Aorta (tissue), 5 donors: ENCODE data around the gene RPS27A. TPM values are rescaled to one million over a fixed set of nuclear protein-coding genes. Genes with fewer than 3 reads are reported as not detected.
A peak's percentile ranks its signal among the peaks of the same experiment; 100 is the strongest.
"Not testable (repeated sequence)": the region's sequence is repeated elsewhere in the genome, so short reads cannot be mapped to it uniquely, and the experiment has no call there.

Experiments
- ATAC-seq: fragments of 200-7000 bp; cut with Tn5 transposase; one replicate; pipeline ENCODE4 v1.9.1; 2022; ENCODE audit warnings: moderate library complexity; ENCODE audit not compliant: low FRiP score
- DNase-seq, 2 donors: peaks; one replicate each; pipeline ENCODE4 v3.0.0-alpha.2; 2020
- H3K27ac ChIP-seq, 2 donors: one replicate each; pipeline ENCODE4 v1.5.1; 2013; ENCODE audit warnings: low read length in 2 of 2, mild to moderate bottlenecking in 2 of 2, moderate library complexity in 2 of 2, control low read depth in 1 of 2, inconsistent platforms in 1 of 2, low read depth in 1 of 2
- H3K27me3 ChIP-seq, 2 donors: one replicate each; pipeline ENCODE4 v1.6.1; 2013; ENCODE audit warnings: control low read depth in 1 of 2, low read length in 1 of 2, mild to moderate bottlenecking in 1 of 2, moderate library complexity in 1 of 2; ENCODE audit not compliant: insufficient read depth in 2 of 2, control insufficient read depth in 1 of 2
- H3K36me3 ChIP-seq, 2 donors: one replicate each; pipeline ENCODE4 v1.6.1; 2013; ENCODE audit warnings: control low read depth in 1 of 2, low read length in 1 of 2, mild to moderate bottlenecking in 1 of 2; ENCODE audit not compliant: insufficient read depth in 2 of 2, control insufficient read depth in 1 of 2
- H3K4me1 ChIP-seq, 2 donors: one replicate each; pipeline ENCODE4 v1.6.1; 2013; ENCODE audit warnings: low read length in 2 of 2, control low read depth in 1 of 2, mild to moderate bottlenecking in 1 of 2, moderate library complexity in 1 of 2; ENCODE audit not compliant: insufficient read depth in 2 of 2, control insufficient read depth in 1 of 2
- H3K4me3 ChIP-seq, 2 donors: one replicate each; pipeline ENCODE4 v1.5.1; 2013; ENCODE audit warnings: low read length in 2 of 2, control low read depth in 1 of 2, mild to moderate bottlenecking in 1 of 2
- H3K9me3 ChIP-seq: one replicate; pipeline ENCODE4 v1.6.1; 2013; ENCODE audit warnings: mild to moderate bottlenecking, low read length; ENCODE audit not compliant: control insufficient read depth
- WGBS, 2 donors: extraction: QIAGEN DNeasy Blood & Tissue Kit; methylation state at CpG; one replicate each; pipeline ENCODE4 v1.1.7; 2013; 5-methylcytosine and 5-hydroxymethylcytosine counted together
- intact Hi-C, 2 donors: fragments of 100-400 bp; cut with DNase I; formaldehyde crosslinking; loops; one replicate each; pipeline versions ENCODE4 v1.14.2 to v1.15.0; 2022
- long read RNA-seq, 2 donors: library from polyadenylated mRNA; unstranded; transcript quantifications; one replicate each; pipeline ENCODE4 v2.0.0, GENCODE V29; 2020 to 2021
- polyA plus RNA-seq, 2 donors: library from polyadenylated mRNA; stranded (reverse); fragments of 200-250 nt; gene quantifications; one replicate each; pipeline ENCODE4 v1.2.3, GENCODE V29; 2013
- total RNA-seq, 2 donors: library from RNA; stranded (reverse); fragmentation: NEBNext Ultra II Directional; extraction: Animal tissue kit (Norgen Biotek cat#: 25700); gene quantifications; one replicate each; pipeline ENCODE4 v1.2.1, GENCODE V29; 2021
- donor health status: healthy with polysubstance abuse.
- donor health status: Bipolar disorder and iron deficiency.
- donor health status: DM: no; HTN: no; CAD: no.
- donor health status: DM: no; HTN: no; CAD: no.
- donor health status: DM: yes; HTN: yes; CAD: no.

Gene RPS27A
- total RNA-seq (100 to 1,000 TPM; 752 to 754 TPM), polyA plus RNA-seq (1,000 to 10,000 TPM; 2,840 to 6,488 TPM)
- long read RNA-seq, donor 1, transcript RPS27A-203 (5 exons, 796 nt) = minor isoform, 32 of 328 reads
- long read RNA-seq, donor 1, transcript RPS27A-201 (6 exons, 1,071 nt) = major isoform, 279 of 328 reads
- long read RNA-seq, donor 1, partial matches to known transcripts = 2 of 328 reads
- long read RNA-seq, donor 1, other reads (novel, unspliced or antisense) = 13 of 328 reads
- long read RNA-seq, donor 2, transcript RPS27A-201 (6 exons, 1,071 nt) = major isoform, 186 of 200 reads
- long read RNA-seq, donor 2, transcript RPS27A-203 (5 exons, 796 nt) = minor isoform, 9 of 200 reads
- long read RNA-seq, donor 2, partial matches to known transcripts = 2 of 200 reads
- long read RNA-seq, donor 2, other reads (novel, unspliced or antisense) = 3 of 200 reads

- peak within 1 kb of the TSS; percentile 98 to 99 for H3K4me3 ChIP-seq
- DNase-seq = peak; percentile 94 to 98
- 0 to 1% methylated on average over 37 of the region's 37 CpGs for WGBS, 2 donors
Measured at GRCh38 chr2:55232084-55232862, at the start of gene RPS27A, which contains the start of gene CLHC1. TSS of gene RPS27A (plus strand) at chr2:55232688. CDS start at chr2:55232825, 137 bp downstream. TSS of gene CLHC1 (minus strand) at chr2:55232293. CDS start at chr2:55222411, 9,882 bp downstream.

GRCh38 chr2:55186837-55187236 lies 45.7 kb upstream of the RPS27A start:
- ATAC-seq, H3K27ac ChIP-seq, H3K27me3 ChIP-seq, H3K4me1 ChIP-seq, H3K9me3 ChIP-seq, DNase-seq, intact Hi-C loops, H3K4me3 ChIP-seq, H3K36me3 ChIP-seq: not testable (repeated sequence)
- WGBS, 2 donors = 84 to 85% methylated on average over 8 of the region's 8 CpGs

More at GRCh38 chr2:55232084-55232862, at the start of gene RPS27A, which contains the start of gene CLHC1:
- Histone ChIP-seq H3K27ac (peak within 1 kb of the TSS; percentile 87 to 96), H3K36me3 (peaks cover 6 to 7% of the 10 kb centered on the region in 2 donors), H3K27me3 (no peaks in the 10 kb centered on the region), H3K9me3 (no peaks in the 10 kb centered on the region), H3K4me1 (peaks cover 1 to 6% of the 10 kb centered on the region in 2 donors)
- intact Hi-C loops = no loop called here
- peak; percentile 98 for ATAC-seq

- DNase-seq, H3K27ac ChIP-seq, ATAC-seq, intact Hi-C loops, H3K4me3 ChIP-seq, H3K9me3 ChIP-seq, H3K36me3 ChIP-seq, H3K27me3 ChIP-seq, H3K4me1 ChIP-seq: not testable (repeated sequence)
- WGBS, 2 donors = 97 to 98% methylated on average over 2 of the region's 2 CpGs
Measured at GRCh38 chr2:55191888-55192287, 40.6 kb upstream of the RPS27A start.

- no peaks in the 10 kb centered on the region for H3K27me3 ChIP-seq
- no peaks in the 10 kb centered on the region for H3K9me3 ChIP-seq
- no peak overlapping the region for H3K4me3 ChIP-seq
- DNase-seq (no peak), ATAC-seq (no peak)
- intact Hi-C loops = no loop called here
- 97% methylated on average over 2 of the region's 2 CpGs for WGBS, 2 donors
- H3K4me1 ChIP-seq = no peaks in the 10 kb centered on the region
- no peaks in the 10 kb centered on the region for H3K36me3 ChIP-seq
- H3K27ac ChIP-seq = no peak overlapping the region
Measured at GRCh38 chr2:55196526-55196925, 36.0 kb upstream of the RPS27A start.

GRCh38 chr2:55200416-55200815 lies 32.1 kb upstream of the RPS27A start:
- no peak overlapping the region for H3K4me3 ChIP-seq
- intact Hi-C loops = no loop called here
- no peaks in the 10 kb centered on the region for H3K36me3 ChIP-seq
- WGBS, 2 donors = 94 to 97% methylated on average over 1 of the region's 1 CpG
- no peak overlapping the region for H3K27ac ChIP-seq
- no peak for ATAC-seq
- no peaks in the 10 kb centered on the region for H3K4me1 ChIP-seq
- no peaks in the 10 kb centered on the region for H3K9me3 ChIP-seq
- no peak for DNase-seq
- H3K27me3 ChIP-seq = no peaks in the 10 kb centered on the region

GRCh38 chr2:55204536-55204935 lies 28.0 kb upstream of the RPS27A start:
- no peaks in the 10 kb centered on the region for H3K4me1 ChIP-seq
- ATAC-seq (no peak), DNase-seq (no peak)
- 96 to 100% methylated on average over 3 of the region's 3 CpGs for WGBS, 2 donors
- no peaks in the 10 kb centered on the region for H3K9me3 ChIP-seq
- H3K4me3 ChIP-seq = no peak overlapping the region
- no peaks in the 10 kb centered on the region for H3K27me3 ChIP-seq
- intact Hi-C loops = no loop called here
- H3K27ac ChIP-seq = no peak overlapping the region
- H3K36me3 ChIP-seq = no peaks in the 10 kb centered on the region

GRCh38 chr2:55204950-55205349 lies 27.5 kb upstream of the RPS27A start:
- no peak overlapping the region for H3K27ac ChIP-seq
- no peaks in the 10 kb centered on the region for H3K36me3 ChIP-seq
- DNase-seq (no peak), ATAC-seq (no peak)
- no peak overlapping the region for H3K4me3 ChIP-seq
- H3K4me1 ChIP-seq = no peaks in the 10 kb centered on the region
- WGBS, 2 donors = 96 to 97% methylated on average over 2 of the region's 2 CpGs
- intact Hi-C loops = no loop called here
- no peaks in the 10 kb centered on the region for H3K27me3 ChIP-seq
- H3K9me3 ChIP-seq = no peaks in the 10 kb centered on the region

- DNase-seq (no peak), ATAC-seq (no peak)
- no peaks in the 10 kb centered on the region for H3K36me3 ChIP-seq
- intact Hi-C loops = no loop called here
- H3K27me3 ChIP-seq = no peaks in the 10 kb centered on the region
- H3K27ac ChIP-seq = no peak overlapping the region
- H3K4me3 ChIP-seq = no peak overlapping the region
- no peaks in the 10 kb centered on the region for H3K4me1 ChIP-seq
- no peaks in the 10 kb centered on the region for H3K9me3 ChIP-seq
Measured at GRCh38 chr2:55213822-55214221, 18.7 kb upstream of the RPS27A start.
